HEK293 (cell line): ENCODE data around the gene OTOR.

Experiments used
- CTCF ChIA-PET: fragments of 350-600 bp; formaldehyde crosslinking; extraction: SDS; loops from one replicate; lab custom pipeline; 2021; ENCODE audit warnings: antibody characterized with exemption; lab: Yijun Ruan, JAX
- POLR2A ChIA-PET: fragments of 300-600 bp; formaldehyde crosslinking; extraction: SDS; loops from one replicate; lab custom pipeline; 2020; ENCODE audit warnings: antibody characterized with exemption, inconsistent platforms; lab: Yijun Ruan, JAX
- H3K27ac ChIP-seq: fragments of 200-500 bp; sonication (Bioruptor generic); 2 replicates; pipeline ENCODE4 v1.5.1; 2014; ENCODE audit warnings: low read depth, low read length, control low read depth, inconsistent platforms; ENCODE audit errors: extremely low read depth
- H3K36me3 ChIP-seq, 2 experiments: fragments of 200-500 bp in 1 of 2; sonication (Bioruptor generic) in 1 of 2; 1 replicate in 1 of 2; 2 replicates in 1 of 2; pipeline ENCODE4 v1.5.1; 2014 to 2017; ENCODE audit warnings: inconsistent platforms in 2 of 2, low read length in 2 of 2; ENCODE audit not compliant: control insufficient read depth in 2 of 2, insufficient read depth in 1 of 2
- H3K4me1 ChIP-seq: fragments of 200-500 bp; sonication (Bioruptor generic); 2 replicates; pipeline ENCODE4 v1.5.1; 2014; ENCODE audit warnings: mild to moderate bottlenecking, low read length, inconsistent platforms; ENCODE audit not compliant: control insufficient read depth, insufficient read depth
- H3K4me3 ChIP-seq: 2 replicates; pipeline ENCODE4 v1.5.1; 2011; ENCODE audit warnings: low read depth, mild to moderate bottlenecking, control low read depth, low read length, moderate library complexity
- H3K9me3 ChIP-seq: fragments of 200-500 bp; sonication (Bioruptor generic); 2 replicates; pipeline ENCODE4 v1.5.1; 2014; ENCODE audit warnings: low read depth, low read length, inconsistent platforms; ENCODE audit not compliant: control insufficient read depth, insufficient read depth
- BCL11A ChIP-seq: fragments of 450-650 bp; formaldehyde crosslinking; IDR thresholded peaks from 2 replicates; pipeline ENCODE4 v1.5.1; 2016; ENCODE audit warnings: low read depth, missing biosample characterization, missing genetic modification characterization
- GLIS2 ChIP-seq: fragments of 450-650 bp; formaldehyde crosslinking; IDR thresholded peaks from 2 replicates; pipeline ENCODE4 v1.5.1; 2016; ENCODE audit warnings: missing biosample characterization, missing genetic modification characterization
- KLF16 ChIP-seq: fragments of 450-650 bp; formaldehyde crosslinking; IDR thresholded peaks from 2 replicates; pipeline ENCODE4 v1.5.1; 2017; ENCODE audit warnings: missing biosample characterization, missing genetic modification characterization
- PATZ1 ChIP-seq: fragments of 450-650 bp; formaldehyde crosslinking; IDR thresholded peaks from 2 replicates; pipeline ENCODE4 v1.5.1; 2016; ENCODE audit warnings: missing biosample characterization, missing genetic modification characterization
- PRDM4 ChIP-seq: fragments of 450-650 bp; formaldehyde crosslinking; IDR thresholded peaks from 2 replicates; pipeline ENCODE4 v1.5.1; 2017; ENCODE audit warnings: missing biosample characterization, missing genetic modification characterization
- REPIN1 ChIP-seq: fragments of 450-650 bp; formaldehyde crosslinking; IDR thresholded peaks from 2 replicates; pipeline ENCODE4 v1.5.1; 2017; ENCODE audit warnings: missing biosample characterization, missing genetic modification characterization, low read depth
- ZBTB6 ChIP-seq: fragments of 450-650 bp; formaldehyde crosslinking; IDR thresholded peaks from 2 replicates; pipeline ENCODE4 v1.5.1; 2017; ENCODE audit warnings: missing biosample characterization, missing genetic modification characterization
- ZFP3 ChIP-seq: fragments of 450-650 bp; formaldehyde crosslinking; IDR thresholded peaks from 2 replicates; pipeline ENCODE4 v1.5.1; 2016; ENCODE audit warnings: low read depth, missing biosample characterization, missing genetic modification characterization
- ZIC2 ChIP-seq: fragments of 450-650 bp; formaldehyde crosslinking; IDR thresholded peaks from 2 replicates; pipeline ENCODE4 v1.5.1; 2016; ENCODE audit warnings: missing biosample characterization, missing genetic modification characterization
- ZNF223 ChIP-seq: fragments of 450-650 bp; formaldehyde crosslinking; IDR thresholded peaks from 2 replicates; pipeline ENCODE4 v1.5.1; 2016; ENCODE audit warnings: missing biosample characterization, missing genetic modification characterization
- ZNF239 ChIP-seq: fragments of 450-650 bp; formaldehyde crosslinking; IDR thresholded peaks from 2 replicates; pipeline ENCODE4 v1.5.1; 2016; ENCODE audit warnings: missing biosample characterization, missing genetic modification characterization
- ZNF280C ChIP-seq: fragments of 450-650 bp; formaldehyde crosslinking; IDR thresholded peaks from 2 replicates; pipeline ENCODE4 v1.5.1; 2016; ENCODE audit warnings: missing biosample characterization, missing genetic modification characterization
- ZNF416 ChIP-seq: fragments of 450-650 bp; formaldehyde crosslinking; IDR thresholded peaks from 2 replicates; pipeline ENCODE4 v1.5.1; 2016; ENCODE audit warnings: missing biosample characterization, missing genetic modification characterization
- ZNF658 ChIP-seq: fragments of 450-650 bp; formaldehyde crosslinking; IDR thresholded peaks from 2 replicates; pipeline ENCODE4; 2016; ENCODE audit warnings: missing biosample characterization, missing genetic modification characterization
- ZNF677 ChIP-seq: fragments of 450-650 bp; IDR thresholded peaks from 2 replicates; pipeline ENCODE4 v1.5.0; 2018; ENCODE audit warnings: missing biosample characterization, mild to moderate bottlenecking, missing genetic modification characterization, moderate library complexity
- ZNF768 ChIP-seq: fragments of 450-650 bp; formaldehyde crosslinking; IDR thresholded peaks from 2 replicates; pipeline ENCODE4 v1.5.1; 2018; ENCODE audit warnings: missing biosample characterization, mild to moderate bottlenecking, missing genetic modification characterization
- TF ChIP-seq, protein P1 (sequence below): fragments of 450-650 bp; formaldehyde crosslinking; IDR thresholded peaks from 2 replicates; pipeline ENCODE4 v1.5.1; 2016; ENCODE audit warnings: missing biosample characterization, missing genetic modification characterization
- TF ChIP-seq, protein P2 (sequence below): fragments of 450-650 bp; formaldehyde crosslinking; IDR thresholded peaks from 2 replicates; pipeline ENCODE4 v1.5.1; 2017; ENCODE audit warnings: missing biosample characterization, missing genetic modification characterization
- TF ChIP-seq, protein P3 (sequence below): fragments of 450-650 bp; formaldehyde crosslinking; conservative IDR thresholded peaks from 2 replicates; pipeline ENCODE4 v1.5.1; 2016; ENCODE audit warnings: low read depth, missing biosample characterization, missing genetic modification characterization

The OTOR gene

DNA sequence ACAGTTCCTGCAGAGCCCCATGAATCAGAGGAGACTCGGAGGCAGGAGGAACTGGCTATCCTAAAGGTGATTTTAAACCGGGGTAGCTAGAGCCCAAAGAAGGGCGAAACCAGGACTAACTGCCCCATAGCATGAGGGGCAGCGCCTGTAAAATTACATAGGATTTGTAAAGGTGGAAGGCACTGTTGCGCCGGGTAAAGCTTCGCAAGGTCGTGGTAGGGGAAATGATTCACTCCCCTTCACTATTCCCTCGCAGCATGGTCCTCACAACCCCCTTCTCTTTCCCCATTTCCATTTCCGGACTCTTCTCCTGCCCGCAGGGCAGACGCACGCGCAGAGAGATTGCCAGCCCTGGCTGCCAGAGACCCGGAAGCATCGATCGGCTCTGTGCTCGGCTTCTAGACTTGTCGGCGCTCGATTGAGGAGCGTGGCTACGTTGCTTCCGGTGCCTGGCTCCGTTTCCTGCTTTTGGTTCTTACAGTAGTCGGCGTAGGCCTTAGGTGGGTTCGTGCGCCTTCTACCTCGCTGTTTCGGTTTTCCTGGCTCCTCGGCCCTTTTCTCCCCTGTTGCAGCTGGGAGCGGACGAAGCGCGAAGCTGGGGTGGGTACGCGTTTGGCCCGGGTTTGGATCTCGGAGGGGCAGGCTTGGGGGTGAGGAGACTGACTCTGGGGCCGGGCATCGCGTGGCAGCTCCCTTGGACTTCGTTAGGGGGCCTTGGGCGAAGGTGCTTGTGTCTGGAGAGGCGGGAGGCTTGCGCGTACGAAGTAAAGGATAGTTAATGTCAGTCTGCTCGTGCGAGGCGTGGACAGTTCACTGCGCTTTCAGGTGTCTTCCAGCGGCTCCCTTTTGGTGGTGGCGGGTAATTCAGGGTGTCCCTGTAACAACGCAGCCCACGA is 18.3 kb upstream of the OTOR start, which contains the start of gene SNRPB2 (continued):
- TF ChIP-seq BCL11A (tag by site-specific recombination): no peak
- TF ChIP-seq ZNF280C (tag by site-specific recombination): no peak
- TF ChIP-seq ZFP3 (tag by site-specific recombination): no peak
- TF ChIP-seq ZNF658 (tag by site-specific recombination): no peak
- no peak for TF ChIP-seq ZBTB6 (tag by site-specific recombination)
- TF ChIP-seq, protein P1, sequence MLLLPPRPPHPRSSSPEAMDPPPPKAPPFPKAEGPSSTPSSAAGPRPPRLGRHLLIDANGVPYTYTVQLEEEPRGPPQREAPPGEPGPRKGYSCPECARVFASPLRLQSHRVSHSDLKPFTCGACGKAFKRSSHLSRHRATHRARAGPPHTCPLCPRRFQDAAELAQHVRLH: no peak
- TF ChIP-seq ZNF768 (tag by site-specific recombination): no peak
- TF ChIP-seq ZNF223 (tag by site-specific recombination): no peak
- TF ChIP-seq, protein P2, sequence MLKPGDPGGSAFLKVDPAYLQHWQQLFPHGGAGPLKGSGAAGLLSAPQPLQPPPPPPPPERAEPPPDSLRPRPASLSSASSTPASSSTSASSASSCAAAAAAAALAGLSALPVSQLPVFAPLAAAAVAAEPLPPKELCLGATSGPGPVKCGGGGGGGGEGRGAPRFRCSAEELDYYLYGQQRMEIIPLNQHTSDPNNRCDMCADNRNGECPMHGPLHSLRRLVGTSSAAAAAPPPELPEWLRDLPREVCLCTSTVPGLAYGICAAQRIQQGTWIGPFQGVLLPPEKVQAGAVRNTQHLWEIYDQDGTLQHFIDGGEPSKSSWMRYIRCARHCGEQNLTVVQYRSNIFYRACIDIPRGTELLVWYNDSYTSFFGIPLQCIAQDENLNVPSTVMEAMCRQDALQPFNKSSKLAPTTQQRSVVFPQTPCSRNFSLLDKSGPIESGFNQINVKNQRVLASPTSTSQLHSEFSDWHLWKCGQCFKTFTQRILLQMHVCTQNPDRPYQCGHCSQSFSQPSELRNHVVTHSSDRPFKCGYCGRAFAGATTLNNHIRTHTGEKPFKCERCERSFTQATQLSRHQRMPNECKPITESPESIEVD (tag by site-specific recombination): no peak
- no peak for TF ChIP-seq REPIN1 (tag by site-specific recombination)
- no peak for TF ChIP-seq ZNF416 (tag by site-specific recombination)
- TF ChIP-seq KLF16 (tag by site-specific recombination): no peak
- no peak for TF ChIP-seq ZNF677 (tag by site-specific recombination)
- no peak for TF ChIP-seq ZNF239 (tag by site-specific recombination)
- TF ChIP-seq ZIC2 (tag by site-specific recombination): no peak

DNA sequence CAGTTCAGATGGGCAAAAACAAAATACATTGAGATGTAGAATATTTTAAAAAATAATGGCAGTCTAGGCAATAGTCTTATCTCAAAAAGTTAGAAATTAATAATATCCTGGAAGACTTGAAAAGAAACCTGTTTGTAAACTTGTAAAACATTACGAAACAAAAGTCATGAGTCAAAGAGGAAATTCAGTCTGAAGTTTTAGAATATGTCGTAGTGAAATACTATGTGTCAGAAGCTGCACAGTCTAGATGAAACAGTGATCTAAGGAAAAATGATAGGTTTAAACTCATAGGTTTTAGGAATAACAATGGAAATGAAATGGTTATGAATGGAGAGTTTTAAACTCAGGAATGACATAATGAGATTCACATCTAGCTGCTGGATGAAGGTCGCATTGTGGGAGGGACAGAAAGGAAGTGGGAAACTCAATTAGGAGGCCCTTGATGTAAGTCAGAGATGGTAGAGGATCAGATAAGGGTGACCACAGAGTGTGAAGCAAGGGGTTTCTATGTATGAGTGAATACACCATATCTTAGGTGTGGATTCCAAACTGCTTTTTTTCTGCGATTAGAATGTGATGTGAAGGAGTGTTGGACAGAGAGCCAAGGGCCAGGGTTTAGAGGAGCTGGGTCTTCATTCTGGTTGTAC is 15.5 kb upstream of the OTOR start:
- ChIA-PET POLR2A (no interaction called here), CTCF (no interaction called here)
- Histone ChIP-seq H3K4me3 (no peak overlapping the region), H3K27ac (no peak overlapping the region), H3K9me3 (no peaks in the 10 kb centered on the region), H3K36me3 (peaks cover 7 to 56% of the 10 kb centered on the region in 2 experiments), H3K4me1 (peaks cover 5% of the 10 kb centered on the region; the same call in 1 of the 2 replicates)
- no peak for TF ChIP-seq PRDM4 (tag by site-specific recombination)
- TF ChIP-seq GLIS2 (tag by site-specific recombination): no peak
- TF ChIP-seq PATZ1 (tag by site-specific recombination): no peak
- TF ChIP-seq, protein P3, sequence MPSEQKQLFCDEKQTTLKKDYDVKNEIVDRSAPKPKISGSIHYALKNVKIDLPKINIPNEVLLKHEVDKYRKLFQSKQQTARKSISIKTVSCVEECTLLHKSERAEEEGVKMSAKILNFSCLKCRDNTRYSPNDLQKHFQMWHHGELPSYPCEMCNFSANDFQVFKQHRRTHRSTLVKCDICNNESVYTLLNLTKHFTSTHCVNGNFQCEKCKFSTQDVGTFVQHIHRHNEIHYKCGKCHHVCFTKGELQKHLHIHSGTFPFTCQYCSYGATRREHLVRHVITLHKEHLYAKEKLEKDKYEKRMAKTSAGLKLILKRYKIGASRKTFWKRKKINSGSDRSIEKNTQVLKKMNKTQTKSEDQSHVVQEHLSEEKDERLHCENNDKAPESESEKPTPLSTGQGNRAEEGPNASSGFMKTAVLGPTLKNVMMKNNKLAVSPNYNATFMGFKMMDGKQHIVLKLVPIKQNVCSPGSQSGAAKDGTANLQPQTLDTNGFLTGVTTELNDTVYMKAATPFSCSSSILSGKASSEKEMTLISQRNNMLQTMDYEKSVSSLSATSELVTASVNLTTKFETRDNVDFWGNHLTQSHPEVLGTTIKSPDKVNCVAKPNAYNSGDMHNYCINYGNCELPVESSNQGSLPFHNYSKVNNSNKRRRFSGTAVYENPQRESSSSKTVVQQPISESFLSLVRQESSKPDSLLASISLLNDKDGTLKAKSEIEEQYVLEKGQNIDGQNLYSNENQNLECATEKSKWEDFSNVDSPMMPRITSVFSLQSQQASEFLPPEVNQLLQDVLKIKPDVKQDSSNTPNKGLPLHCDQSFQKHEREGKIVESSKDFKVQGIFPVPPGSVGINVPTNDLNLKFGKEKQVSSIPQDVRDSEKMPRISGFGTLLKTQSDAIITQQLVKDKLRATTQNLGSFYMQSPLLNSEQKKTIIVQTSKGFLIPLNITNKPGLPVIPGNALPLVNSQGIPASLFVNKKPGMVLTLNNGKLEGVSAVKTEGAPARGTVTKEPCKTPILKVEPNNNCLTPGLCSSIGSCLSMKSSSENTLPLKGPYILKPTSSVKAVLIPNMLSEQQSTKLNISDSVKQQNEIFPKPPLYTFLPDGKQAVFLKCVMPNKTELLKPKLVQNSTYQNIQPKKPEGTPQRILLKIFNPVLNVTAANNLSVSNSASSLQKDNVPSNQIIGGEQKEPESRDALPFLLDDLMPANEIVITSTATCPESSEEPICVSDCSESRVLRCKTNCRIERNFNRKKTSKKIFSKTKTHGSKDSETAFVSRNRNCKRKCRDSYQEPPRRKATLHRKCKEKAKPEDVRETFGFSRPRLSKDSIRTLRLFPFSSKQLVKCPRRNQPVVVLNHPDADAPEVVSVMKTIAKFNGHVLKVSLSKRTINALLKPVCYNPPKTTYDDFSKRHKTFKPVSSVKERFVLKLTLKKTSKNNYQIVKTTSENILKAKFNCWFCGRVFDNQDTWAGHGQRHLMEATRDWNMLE (tag by site-specific recombination): no peak
